ENCODE measurements around the gene NCOA6. TPM values are rescaled to one million over a fixed set of nuclear protein-coding genes. Genes with fewer than 3 reads are reported as not detected.

NCOA6 gene
- total RNA-seq, 1 donor from 2014 or later, result 42.5 TPM

GRCh38 chr20:34706912-34707784, 118.3 kb downstream of the NCOA6 start:
- Mint-ChIP-seq H3K36me3 (no peaks in the 10 kb centered on the region), H3K27me3 (ENCODE audit: low read depth) (peaks cover 17% of the 10 kb centered on the region), H3K9me3 (no peaks in the 10 kb centered on the region), H3K27ac (no peak overlapping the region), H3K4me3 (no peak overlapping the region), H3K4me1 (peaks cover 21% of the 10 kb centered on the region)
- TF ChIP-seq CTCF (IDR thresholded peaks at IDR 0.05; ENCODE audit: unreplicated experiment), result no peak
- no peak for DNase-seq (ENCODE audit: low spot score in 2 of 2, unreplicated experiment in 2 of 2)

- Mint-ChIP-seq H3K4me1 (peaks cover 21% of the 10 kb centered on the region), H3K4me3 (no peak overlapping the region), H3K27me3 (ENCODE audit: low read depth) (peaks cover 14% of the 10 kb centered on the region), H3K36me3 (no peaks in the 10 kb centered on the region), H3K27ac (no peak overlapping the region), H3K9me3 (no peaks in the 10 kb centered on the region)
- DNase-seq (ENCODE audit: low spot score in 2 of 2, unreplicated experiment in 2 of 2), result no peak
- TF ChIP-seq CTCF (IDR thresholded peaks at IDR 0.05; ENCODE audit: unreplicated experiment), result no peak
Measured at GRCh38 chr20:34706302-34706875, 119.1 kb downstream of the NCOA6 start.

GRCh38 chr20:34705397-34706301, 119.8 kb downstream of the NCOA6 start:
- H3K9me3 Mint-ChIP-seq, result no peaks in the 10 kb centered on the region
- DNase-seq (ENCODE audit: low spot score in 2 of 2, unreplicated experiment in 2 of 2), result no peak
- H3K27me3 Mint-ChIP-seq (ENCODE audit: low read depth), result peaks cover 9% of the 10 kb centered on the region
- H3K36me3 Mint-ChIP-seq, result no peaks in the 10 kb centered on the region
- peak overlapping the region; percentile 91 for H3K4me3 Mint-ChIP-seq
- H3K27ac Mint-ChIP-seq, result no peak overlapping the region
- TF ChIP-seq CTCF (IDR thresholded peaks at IDR 0.05; ENCODE audit: unreplicated experiment), result no peak
- H3K4me1 Mint-ChIP-seq, result peaks cover 20% of the 10 kb centered on the region

- Mint-ChIP-seq H3K27ac (peak overlapping the region; percentile 96), H3K9me3 (no peaks in the 10 kb centered on the region), H3K4me3 (peak overlapping the region; percentile 91), H3K36me3 (no peaks in the 10 kb centered on the region), H3K27me3 (ENCODE audit: low read depth) (peaks cover 4% of the 10 kb centered on the region), H3K4me1 (peaks cover 15% of the 10 kb centered on the region)
- no peak for DNase-seq (ENCODE audit: low spot score in 2 of 2, unreplicated experiment in 2 of 2)
- no peak for TF ChIP-seq CTCF (IDR thresholded peaks at IDR 0.05; ENCODE audit: unreplicated experiment)
Measured at GRCh38 chr20:34705008-34705396, 120.4 kb downstream of the NCOA6 start.

GRCh38 chr20:34704177-34705007, 121.1 kb downstream of the NCOA6 start, which contains the start of gene TP53INP2:
Gene TP53INP2 (plus strand): TSS chr20:34704344. CDS start chr20:34708740, 4,396 bp downstream.
- peaks cover 4% of the 10 kb centered on the region for H3K27me3 Mint-ChIP-seq (ENCODE audit: low read depth)
- TF ChIP-seq CTCF (IDR thresholded peaks at IDR 0.05; ENCODE audit: unreplicated experiment), result no peak
- no peaks in the 10 kb centered on the region for H3K9me3 Mint-ChIP-seq
- no peaks in the 10 kb centered on the region for H3K36me3 Mint-ChIP-seq
- peak within 1 kb of the TSS; percentile 95 for H3K4me3 Mint-ChIP-seq
- H3K4me1 Mint-ChIP-seq, result peaks cover 15% of the 10 kb centered on the region
- peak; percentile 74 to 87 for DNase-seq (ENCODE audit: low spot score in 2 of 2, unreplicated experiment in 2 of 2)
- H3K27ac Mint-ChIP-seq, result peak within 1 kb of the TSS; percentile 96
